ENCODE data around the gene EVX1.

DNA sequence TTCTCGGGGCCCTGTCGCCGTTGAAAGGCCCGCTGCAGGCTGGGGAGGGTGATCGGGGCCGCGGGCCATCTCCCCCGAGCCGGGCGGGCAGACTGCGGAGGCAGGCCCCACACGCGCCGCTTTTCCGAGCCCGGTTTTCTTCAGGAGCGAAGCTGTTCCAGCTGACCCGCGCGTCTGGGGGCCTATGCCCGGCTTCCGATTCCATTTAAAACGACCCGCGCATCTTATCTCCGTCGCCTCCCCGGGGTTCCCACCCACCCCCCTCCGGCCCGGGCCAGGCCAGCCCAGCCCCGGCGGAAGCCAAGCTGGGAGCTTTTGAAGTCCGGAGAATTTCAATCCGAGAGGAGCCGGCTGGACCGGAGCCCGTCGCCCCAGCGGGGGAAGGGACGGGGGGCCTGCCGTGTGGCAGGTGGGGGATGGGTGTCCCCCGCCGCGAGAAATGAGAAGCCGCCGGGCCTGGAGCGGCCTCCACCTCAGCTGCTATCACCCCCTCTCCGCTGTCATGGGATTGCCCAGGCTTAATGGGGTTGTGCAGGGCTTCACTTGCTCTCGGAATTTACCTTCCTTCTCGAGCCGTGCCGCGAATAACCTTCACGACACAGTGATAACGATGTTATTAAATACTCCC, 3.1 kb upstream of the EVX1 start:
- TF ChIP-seq CTCF (IDR thresholded peaks at IDR 0.05) (no peak), POLR2A (IDR thresholded peaks at IDR 0.05) (no peak)

Measured in body of pancreas (tissue), 4 donors.